DOHH2 (cell line): ENCODE data around the gene SPACA6.

ENCODE experiments used
- H3F3A ChIP-seq: fragments of 200-600 bp; sonication (generic), shearing (Covaris generic); 2 replicates; pipeline ENCODE4 v1.6.0; 2016; ENCODE audit warnings: antibody characterized with exemption, mild to moderate bottlenecking; ENCODE audit not compliant: control insufficient read depth, insufficient read depth
- H3K27ac ChIP-seq: fragments of 200-600 bp; sonication (generic); 2 replicates; pipeline ENCODE4 v1.5.1; 2014; ENCODE audit warnings: low read depth, mild to moderate bottlenecking, low read length, moderate library complexity
- H3K27me3 ChIP-seq: fragments of 200-600 bp; sonication (generic); 2 replicates; pipeline ENCODE4 v1.6.1; 2014; ENCODE audit warnings: mild to moderate bottlenecking, low read length, mixed read lengths; ENCODE audit not compliant: control insufficient read depth
- H3K36me3 ChIP-seq: fragments of 200-600 bp; sonication (generic); 2 replicates; pipeline ENCODE4 v1.6.1; 2014; ENCODE audit warnings: mild to moderate bottlenecking, low read length, moderate library complexity, mixed read lengths; ENCODE audit not compliant: control insufficient read depth
- H3K4me1 ChIP-seq: fragments of 200-600 bp; sonication (generic); 2 replicates; pipeline ENCODE4 v1.6.1; 2014; ENCODE audit warnings: mild to moderate bottlenecking, low read length, mixed read lengths; ENCODE audit not compliant: control insufficient read depth
- H3K4me2 ChIP-seq: fragments of 200-600 bp; sonication (generic); 2 replicates; pipeline ENCODE4 v1.6.0; 2014; ENCODE audit warnings: mild to moderate bottlenecking, low read length, moderate library complexity
- H3K4me3 ChIP-seq: fragments of 200-600 bp; sonication (generic); 2 replicates; pipeline ENCODE4 v1.5.1; 2014; ENCODE audit warnings: mild to moderate bottlenecking, low read length, mixed read lengths
- H3K79me2 ChIP-seq: fragments of 200-600 bp; sonication (generic); 2 replicates; pipeline ENCODE4 v1.6.1; 2014; ENCODE audit warnings: mild to moderate bottlenecking, low read length, mixed read lengths; ENCODE audit not compliant: control insufficient read depth
- H3K9me2 ChIP-seq: fragments of 200-600 bp; sonication (generic); replicated peaks from 2 replicates; pipeline ENCODE4 v1.6.1; 2014; ENCODE audit warnings: mild to moderate bottlenecking, low read length, mixed read lengths; ENCODE audit not compliant: control insufficient read depth
- H3K9me3 ChIP-seq: fragments of 200-600 bp; sonication (generic); 2 replicates; pipeline ENCODE4 v1.6.1; 2014; ENCODE audit warnings: antibody characterized with exemption, low read length, mixed read lengths; ENCODE audit not compliant: control insufficient read depth, insufficient read depth
- H4K20me1 ChIP-seq: fragments of 200-600 bp; sonication (generic); 2 replicates; pipeline ENCODE4 v1.6.0; 2014; ENCODE audit warnings: low read depth, mild to moderate bottlenecking, antibody characterized with exemption, low read length, moderate library complexity; ENCODE audit not compliant: control insufficient read depth, insufficient read depth
- EZH2phosphoT487 ChIP-seq: fragments of 200-600 bp; sonication (generic); IDR thresholded peaks from 2 replicates; pipeline ENCODE4 v1.6.1; 2017; ENCODE audit warnings: borderline replicate concordance, mild to moderate bottlenecking, antibody characterized with exemption, low read length, moderate library complexity, mixed read lengths
- TF ChIP-seq, protein P1 (sequence below): fragments of 200-600 bp; sonication (generic); IDR thresholded peaks from one replicate; pipeline ENCODE4 v1.5.1; 2014; ENCODE audit warnings: antibody characterized with exemption, mild to moderate bottlenecking, low read depth, low read length; ENCODE audit not compliant: poor library complexity, severe bottlenecking

Gene SPACA6

DNA sequence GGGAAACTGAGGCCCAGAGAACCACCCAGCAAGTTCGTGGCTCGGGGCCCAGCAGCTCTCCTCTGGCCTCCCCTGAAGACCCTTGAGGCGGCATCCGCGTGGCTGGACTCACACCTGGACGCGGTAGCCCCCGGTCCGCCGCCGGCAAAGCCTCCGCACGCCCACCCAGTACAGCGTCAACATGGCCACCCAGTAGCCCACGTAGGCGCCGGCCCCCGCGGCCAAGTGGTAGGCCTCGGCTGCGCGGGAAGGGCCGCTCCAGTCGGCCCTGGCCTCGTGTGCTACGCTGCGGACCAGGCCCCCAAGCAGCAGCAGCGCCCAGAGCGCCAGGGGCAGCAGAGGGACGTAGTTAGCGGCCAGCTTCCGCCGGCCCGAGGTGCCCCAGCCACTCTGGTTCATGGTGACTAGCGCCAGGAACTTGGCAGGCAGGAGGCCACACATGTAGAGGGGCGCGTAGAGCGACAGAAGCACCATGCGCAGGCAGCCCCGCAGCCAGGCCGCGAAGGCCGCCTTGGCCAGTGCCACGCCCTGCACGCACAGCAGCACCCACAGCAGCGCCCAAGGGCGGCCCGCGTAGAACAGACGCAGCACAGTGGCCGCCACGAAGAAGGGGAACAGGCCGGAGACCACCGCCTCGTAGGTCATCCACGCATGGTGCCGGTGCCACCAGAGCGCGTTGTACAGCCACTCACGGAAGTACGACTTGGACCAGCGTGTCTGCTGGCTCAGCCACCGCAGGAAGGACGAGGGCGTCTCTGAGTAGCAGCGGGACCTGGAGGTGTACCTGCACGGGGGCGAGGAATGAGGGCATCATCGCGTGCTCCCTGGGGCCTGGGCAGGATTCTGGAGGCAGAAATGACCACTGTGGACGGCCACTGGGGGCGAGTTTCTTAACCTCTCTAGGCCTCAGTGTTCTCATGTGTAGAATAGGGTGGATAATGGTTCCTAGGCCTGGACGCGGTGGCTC, 20.5 kb downstream of the SPACA6 start:
- H3K4me1 ChIP-seq, result peaks cover 31% of the 10 kb centered on the region
- H3F3A ChIP-seq, result peaks cover 5% of the 10 kb centered on the region; the same call in 1 of the 2 replicates
- H3K27ac ChIP-seq, result no peak overlapping the region
- no peaks in the 10 kb centered on the region for H3K79me2 ChIP-seq
- no peaks in the 10 kb centered on the region for H3K27me3 ChIP-seq
- no peaks in the 10 kb centered on the region for H3K36me3 ChIP-seq
- H4K20me1 ChIP-seq, result no peaks in the 10 kb centered on the region
- no peaks in the 10 kb centered on the region for H3K9me2 ChIP-seq
- no peak overlapping the region for H3K4me2 ChIP-seq
- TF ChIP-seq, protein P1, sequence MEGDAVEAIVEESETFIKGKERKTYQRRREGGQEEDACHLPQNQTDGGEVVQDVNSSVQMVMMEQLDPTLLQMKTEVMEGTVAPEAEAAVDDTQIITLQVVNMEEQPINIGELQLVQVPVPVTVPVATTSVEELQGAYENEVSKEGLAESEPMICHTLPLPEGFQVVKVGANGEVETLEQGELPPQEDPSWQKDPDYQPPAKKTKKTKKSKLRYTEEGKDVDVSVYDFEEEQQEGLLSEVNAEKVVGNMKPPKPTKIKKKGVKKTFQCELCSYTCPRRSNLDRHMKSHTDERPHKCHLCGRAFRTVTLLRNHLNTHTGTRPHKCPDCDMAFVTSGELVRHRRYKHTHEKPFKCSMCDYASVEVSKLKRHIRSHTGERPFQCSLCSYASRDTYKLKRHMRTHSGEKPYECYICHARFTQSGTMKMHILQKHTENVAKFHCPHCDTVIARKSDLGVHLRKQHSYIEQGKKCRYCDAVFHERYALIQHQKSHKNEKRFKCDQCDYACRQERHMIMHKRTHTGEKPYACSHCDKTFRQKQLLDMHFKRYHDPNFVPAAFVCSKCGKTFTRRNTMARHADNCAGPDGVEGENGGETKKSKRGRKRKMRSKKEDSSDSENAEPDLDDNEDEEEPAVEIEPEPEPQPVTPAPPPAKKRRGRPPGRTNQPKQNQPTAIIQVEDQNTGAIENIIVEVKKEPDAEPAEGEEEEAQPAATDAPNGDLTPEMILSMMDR, result no peak
- TF ChIP-seq EZH2phosphoT487, result no peak
- H3K9me3 ChIP-seq, result no peaks in the 10 kb centered on the region
- no peak overlapping the region for H3K4me3 ChIP-seq

DNA sequence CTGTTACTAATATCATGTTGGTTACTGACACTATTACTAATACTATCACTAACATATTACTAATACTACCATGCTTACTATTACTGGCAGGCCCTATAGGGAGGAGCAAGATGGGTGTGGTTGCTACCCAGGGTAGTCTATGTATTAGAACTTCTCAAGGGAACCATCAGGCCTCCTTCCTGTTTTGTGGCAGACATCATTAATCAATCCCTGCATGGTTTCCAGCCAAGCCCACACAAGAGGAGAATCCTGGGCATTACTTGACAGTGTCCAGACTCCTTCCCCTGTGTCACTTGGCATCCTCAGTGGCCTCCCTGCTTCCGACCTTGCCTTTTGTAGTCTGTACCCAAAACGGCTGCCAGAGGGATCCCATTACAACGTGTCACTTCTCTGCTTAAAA, 21.7 kb downstream of the SPACA6 start:
- H3K9me3 ChIP-seq, result no peaks in the 10 kb centered on the region
- H3F3A ChIP-seq, result peaks cover 5% of the 10 kb centered on the region; the same call in 1 of the 2 replicates
- no peaks in the 10 kb centered on the region for H4K20me1 ChIP-seq
- H3K4me3 ChIP-seq, result no peak overlapping the region
- H3K79me2 ChIP-seq, result no peaks in the 10 kb centered on the region
- no peaks in the 10 kb centered on the region for H3K9me2 ChIP-seq
- H3K27ac ChIP-seq, result no peak overlapping the region
- no peaks in the 10 kb centered on the region for H3K36me3 ChIP-seq
- H3K4me2 ChIP-seq, result no peak overlapping the region
- TF ChIP-seq EZH2phosphoT487, result no peak
- TF ChIP-seq, protein P1, result no peak
- peaks cover 28% of the 10 kb centered on the region for H3K4me1 ChIP-seq
- H3K27me3 ChIP-seq, result no peaks in the 10 kb centered on the region

DNA sequence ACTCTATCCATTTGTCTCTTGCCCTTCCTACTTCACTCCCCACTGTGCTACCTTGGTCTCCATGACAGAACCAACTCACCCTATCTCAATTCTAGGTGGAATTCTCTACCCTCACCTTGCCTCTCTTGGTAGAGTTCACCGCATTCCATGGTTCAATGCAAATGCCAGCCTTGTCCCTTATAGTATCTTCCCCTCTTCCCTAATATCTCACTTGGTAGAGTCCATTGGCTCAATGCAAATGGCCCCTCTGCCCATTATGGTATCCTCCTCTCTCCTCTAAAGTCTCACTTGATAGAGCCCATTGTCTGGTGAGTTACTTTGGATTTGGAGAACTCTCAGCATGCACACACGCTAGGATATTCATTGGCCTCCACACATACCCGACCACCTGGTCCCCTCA, 22.7 kb downstream of the SPACA6 start:
- no peaks in the 10 kb centered on the region for H4K20me1 ChIP-seq
- no peaks in the 10 kb centered on the region for H3K27me3 ChIP-seq
- no peak overlapping the region for H3K4me2 ChIP-seq
- no peaks in the 10 kb centered on the region for H3K79me2 ChIP-seq
- no peaks in the 10 kb centered on the region for H3K9me3 ChIP-seq
- no peaks in the 10 kb centered on the region for H3K9me2 ChIP-seq
- H3F3A ChIP-seq, result no peaks in the 10 kb centered on the region
- H3K4me1 ChIP-seq, result peaks cover 18% of the 10 kb centered on the region
- H3K4me3 ChIP-seq, result no peak overlapping the region
- no peak for TF ChIP-seq EZH2phosphoT487
- TF ChIP-seq, protein P1, result no peak
- no peak overlapping the region for H3K27ac ChIP-seq
- H3K36me3 ChIP-seq, result no peaks in the 10 kb centered on the region
